Lower leg skin (tissue), 3 donors: ENCODE results near the gene GLP2R.

Experiments used
- CTCF ChIP-seq, 3 donors: fragments of 450-650 bp; IDR thresholded peaks; one replicate each; pipeline ENCODE4 v1.5.1; 2016; ENCODE audit warnings: antibody characterized with exemption in 3 of 3, mild to moderate bottlenecking in 3 of 3, moderate library complexity in 2 of 3
- POLR2A ChIP-seq, 2 donors: fragments of 450-650 bp; IDR thresholded peaks; one replicate each; pipeline ENCODE4 v1.6.1; 2016 to 2017; ENCODE audit warnings: antibody characterized with exemption in 2 of 2, mild to moderate bottlenecking in 1 of 2, moderate library complexity in 1 of 2

- TF ChIP-seq CTCF (IDR thresholded peaks at IDR 0.05) (no peak), POLR2A (IDR thresholded peaks at IDR 0.05) (no peak)
These were observed 3.8 kb upstream of the GLP2R start, which contains the start of gene GSG1L2 for GRCh38 chr17:9821921-9822320.
